ENCODE results near the gene CDC42BPA.

DNA sequence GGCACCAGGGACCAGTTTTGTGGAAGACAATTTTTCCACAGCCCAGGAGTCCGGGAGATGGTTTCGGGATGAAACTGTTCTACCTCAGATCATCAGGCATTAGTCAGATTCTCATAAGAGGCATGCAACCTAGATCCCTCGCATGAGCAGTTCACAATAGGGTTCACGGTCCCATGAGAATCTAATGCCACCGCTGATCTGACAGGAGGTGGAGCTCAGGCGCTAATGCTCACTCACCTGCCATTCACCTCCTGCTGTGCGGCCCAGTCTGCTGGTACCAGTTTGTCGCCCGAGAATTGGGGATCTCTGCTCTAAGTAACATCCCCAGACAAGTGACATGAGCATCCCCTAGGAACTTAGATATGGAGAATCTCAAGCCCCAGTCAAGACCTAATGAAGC, 197.5 kb downstream of the CDC42BPA start:
- TF ChIP-seq POLR2AphosphoS5 (IDR thresholded peaks at IDR 0.05; ENCODE audit: borderline replicate concordance, low read depth, low read length) (no peak), EZH2 (IDR thresholded peaks at IDR 0.05) (no peak)

Measured in SK-N-MC (cell line).